ENCODE measurements around the gene CDC27.

CDC27 gene

GRCh38 chr17:47102914-47103313 is 86.2 kb downstream of the CDC27 start:
- Mint-ChIP-seq H3K4me3 (peak overlapping the region in 1 of 3 experiments; percentile 48), H3K9me3 (no peaks in the 10 kb centered on the region), H3K4me1 (peaks cover 11% of the 10 kb centered on the region), H3K36me3 (ENCODE audit: low read depth) (no peaks in the 10 kb centered on the region), H3K27ac (no peak overlapping the region), H3K27me3 (ENCODE audit: low read depth) (no peaks in the 10 kb centered on the region)
- TF ChIP-seq CTCF (IDR thresholded peaks at IDR 0.05; ENCODE audit: unreplicated experiment in 3 of 3), result no peak

GRCh38 chr17:47099987-47100711 is 88.9 kb downstream of the CDC27 start:
- H3K4me3 Mint-ChIP-seq, result peak overlapping the region; percentile 96 to 100 (median 99)
- peaks cover 15% of the 10 kb centered on the region for H3K4me1 Mint-ChIP-seq
- H3K27me3 Mint-ChIP-seq (ENCODE audit: low read depth), result no peaks in the 10 kb centered on the region
- peak overlapping the region; percentile 78 to 93 (median 89) for H3K27ac Mint-ChIP-seq
- no peak for TF ChIP-seq CTCF (IDR thresholded peaks at IDR 0.05; ENCODE audit: unreplicated experiment in 3 of 3)
- H3K36me3 Mint-ChIP-seq (ENCODE audit: low read depth), result peaks cover 4% of the 10 kb centered on the region
- no peaks in the 10 kb centered on the region for H3K9me3 Mint-ChIP-seq

- peak overlapping the region; percentile 48 to 78 (median 56) for H3K27ac Mint-ChIP-seq
- peaks cover 4% of the 10 kb centered on the region for H3K36me3 Mint-ChIP-seq (ENCODE audit: low read depth)
- no peaks in the 10 kb centered on the region for H3K27me3 Mint-ChIP-seq (ENCODE audit: low read depth)
- H3K4me3 Mint-ChIP-seq, result peak overlapping the region; percentile 83 to 91 (median 87)
- TF ChIP-seq CTCF (IDR thresholded peaks at IDR 0.05; ENCODE audit: unreplicated experiment in 3 of 3), result no peak
- peaks cover 15% of the 10 kb centered on the region for H3K4me1 Mint-ChIP-seq
- no peaks in the 10 kb centered on the region for H3K9me3 Mint-ChIP-seq
Measured at GRCh38 chr17:47099451-47099986, 89.6 kb downstream of the CDC27 start.

GRCh38 chr17:47096343-47096742 is 92.8 kb downstream of the CDC27 start:
- Mint-ChIP-seq H3K4me3 (peak overlapping the region in 2 of 3 experiments; percentile 15 to 56), H3K36me3 (ENCODE audit: low read depth) (peaks cover 27% of the 10 kb centered on the region), H3K27ac (peak overlapping the region in 1 of 3 experiments; percentile 29), H3K9me3 (peaks cover 13% of the 10 kb centered on the region), H3K27me3 (ENCODE audit: low read depth) (no peaks in the 10 kb centered on the region), H3K4me1 (peaks cover 15% of the 10 kb centered on the region)
- TF ChIP-seq CTCF (IDR thresholded peaks at IDR 0.05; ENCODE audit: unreplicated experiment in 3 of 3), result no peak

GRCh38 chr17:47095268-47095667 is 93.8 kb downstream of the CDC27 start:
- H3K4me1 Mint-ChIP-seq, result peaks cover 14% of the 10 kb centered on the region
- no peak for TF ChIP-seq CTCF (IDR thresholded peaks at IDR 0.05; ENCODE audit: unreplicated experiment in 3 of 3)
- peaks cover 33% of the 10 kb centered on the region for H3K36me3 Mint-ChIP-seq (ENCODE audit: low read depth)
- no peaks in the 10 kb centered on the region for H3K27me3 Mint-ChIP-seq (ENCODE audit: low read depth)
- H3K4me3 Mint-ChIP-seq, result no peak overlapping the region
- H3K9me3 Mint-ChIP-seq, result peaks cover 16% of the 10 kb centered on the region
- no peak overlapping the region for H3K27ac Mint-ChIP-seq

GRCh38 chr17:47087093-47087492 is 102.0 kb downstream of the CDC27 start:
- peaks cover 13% of the 10 kb centered on the region for H3K36me3 Mint-ChIP-seq (ENCODE audit: low read depth)
- no peak for TF ChIP-seq CTCF (IDR thresholded peaks at IDR 0.05; ENCODE audit: unreplicated experiment in 3 of 3)
- no peaks in the 10 kb centered on the region for H3K4me1 Mint-ChIP-seq
- peaks cover 10% of the 10 kb centered on the region for H3K9me3 Mint-ChIP-seq
- H3K27ac Mint-ChIP-seq, result no peak overlapping the region
- H3K4me3 Mint-ChIP-seq, result no peak overlapping the region
- H3K27me3 Mint-ChIP-seq (ENCODE audit: low read depth), result no peaks in the 10 kb centered on the region
